Nephron (organoid): ENCODE results near the gene ARMH1.

Experiments used
- H3K27ac Mint-ChIP-seq, 3 experiments: 2 replicates each; pipeline ENCODE4 v1.8.0; 2020; ENCODE audit warnings: mixed read lengths in 3 of 3, mild to moderate bottlenecking in 2 of 3, moderate library complexity in 1 of 3
- H3K27me3 Mint-ChIP-seq: 2 replicates; pipeline ENCODE4 v1.8.0; 2021; ENCODE audit warnings: low read depth, mild to moderate bottlenecking, moderate library complexity, mixed read lengths
- H3K36me3 Mint-ChIP-seq: 2 replicates; pipeline ENCODE4 v1.8.0; 2020; ENCODE audit warnings: low read depth, mixed read lengths
- H3K4me1 Mint-ChIP-seq: 2 replicates; pipeline ENCODE4 v1.8.0; 2020; ENCODE audit warnings: mixed read lengths
- H3K4me3 Mint-ChIP-seq, 3 experiments: 2 replicates each; pipeline ENCODE4 v1.8.0; 2020; ENCODE audit warnings: mild to moderate bottlenecking in 3 of 3, mixed read lengths in 3 of 3, moderate library complexity in 2 of 3
- H3K9me3 Mint-ChIP-seq: 2 replicates; pipeline ENCODE4 v1.8.0; 2020; ENCODE audit warnings: mixed read lengths
- TF ChIP-seq, protein P1 (sequence below), 3 experiments: fragments of 200-600 bp; sonication (generic); IDR thresholded peaks; one replicate each; pipeline ENCODE4 v1.5.0; 2021; ENCODE audit warnings: antibody characterized with exemption in 3 of 3; ENCODE audit not compliant: unreplicated experiment in 3 of 3

ARMH1 gene

DNA sequence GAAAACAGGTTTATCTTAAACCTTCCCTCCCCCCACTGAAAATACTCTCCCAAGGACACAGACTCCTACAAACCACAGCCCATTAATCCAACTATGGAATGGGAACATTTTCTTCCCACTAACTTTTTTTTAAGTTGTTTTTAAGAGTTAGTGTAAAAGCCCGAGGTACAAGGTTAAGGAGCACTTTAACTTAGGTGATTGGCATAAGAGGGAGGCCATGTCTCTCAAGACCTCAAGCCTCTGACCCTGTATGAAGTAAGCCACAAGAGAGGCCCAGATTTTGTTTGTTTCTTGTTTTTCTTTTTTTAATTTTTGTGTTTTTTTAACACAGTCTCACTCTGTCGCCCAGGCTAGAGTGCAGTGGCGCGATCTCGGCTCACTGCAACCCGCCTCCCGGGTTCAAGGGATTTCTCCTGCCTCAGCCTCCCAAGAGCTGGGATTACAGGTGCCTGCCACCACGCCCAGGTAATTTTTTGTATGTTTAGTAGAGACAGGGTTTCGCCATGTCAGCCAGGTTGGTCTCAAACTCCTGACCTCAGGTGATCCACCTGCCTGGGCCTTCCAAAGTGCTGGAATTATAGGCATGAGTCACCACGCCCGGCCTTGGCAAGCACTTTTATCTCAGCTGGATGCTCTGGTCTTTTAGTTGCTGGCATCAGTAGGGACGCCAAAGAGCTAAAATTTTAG lies 14.4 kb downstream of the ARMH1 start:
- no peak overlapping the region for H3K4me3 Mint-ChIP-seq
- H3K27ac Mint-ChIP-seq = no peak overlapping the region
- H3K36me3 Mint-ChIP-seq = peaks cover 5% of the 10 kb centered on the region
- no peaks in the 10 kb centered on the region for H3K4me1 Mint-ChIP-seq
- TF ChIP-seq, protein P1, sequence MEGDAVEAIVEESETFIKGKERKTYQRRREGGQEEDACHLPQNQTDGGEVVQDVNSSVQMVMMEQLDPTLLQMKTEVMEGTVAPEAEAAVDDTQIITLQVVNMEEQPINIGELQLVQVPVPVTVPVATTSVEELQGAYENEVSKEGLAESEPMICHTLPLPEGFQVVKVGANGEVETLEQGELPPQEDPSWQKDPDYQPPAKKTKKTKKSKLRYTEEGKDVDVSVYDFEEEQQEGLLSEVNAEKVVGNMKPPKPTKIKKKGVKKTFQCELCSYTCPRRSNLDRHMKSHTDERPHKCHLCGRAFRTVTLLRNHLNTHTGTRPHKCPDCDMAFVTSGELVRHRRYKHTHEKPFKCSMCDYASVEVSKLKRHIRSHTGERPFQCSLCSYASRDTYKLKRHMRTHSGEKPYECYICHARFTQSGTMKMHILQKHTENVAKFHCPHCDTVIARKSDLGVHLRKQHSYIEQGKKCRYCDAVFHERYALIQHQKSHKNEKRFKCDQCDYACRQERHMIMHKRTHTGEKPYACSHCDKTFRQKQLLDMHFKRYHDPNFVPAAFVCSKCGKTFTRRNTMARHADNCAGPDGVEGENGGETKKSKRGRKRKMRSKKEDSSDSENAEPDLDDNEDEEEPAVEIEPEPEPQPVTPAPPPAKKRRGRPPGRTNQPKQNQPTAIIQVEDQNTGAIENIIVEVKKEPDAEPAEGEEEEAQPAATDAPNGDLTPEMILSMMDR (IDR thresholded peaks at IDR 0.05; ENCODE audit: unreplicated experiment in 3 of 3) = no peak
- H3K9me3 Mint-ChIP-seq = no peaks in the 10 kb centered on the region
- H3K27me3 Mint-ChIP-seq = no peaks in the 10 kb centered on the region

DNA sequence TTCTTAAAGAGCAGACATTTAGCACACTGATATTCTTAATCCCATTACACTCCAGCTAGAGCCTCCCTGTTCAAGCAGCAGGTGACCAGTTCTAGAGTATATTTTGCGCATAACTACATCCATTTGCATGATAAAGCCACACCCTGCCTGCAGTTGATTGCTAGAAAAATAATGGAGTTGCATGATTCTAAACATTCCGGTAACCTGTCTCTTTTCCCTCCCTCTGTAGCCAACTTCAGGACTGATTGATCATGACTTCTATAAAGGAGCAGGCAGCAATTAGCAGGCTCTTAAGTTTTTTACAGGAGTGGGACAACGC lies 14.9 kb downstream of the ARMH1 start:
- peaks cover 5% of the 10 kb centered on the region for H3K36me3 Mint-ChIP-seq
- no peak overlapping the region for H3K4me3 Mint-ChIP-seq
- TF ChIP-seq, protein P1 (IDR thresholded peaks at IDR 0.05; ENCODE audit: unreplicated experiment in 3 of 3) = no peak
- no peak overlapping the region for H3K27ac Mint-ChIP-seq
- no peaks in the 10 kb centered on the region for H3K9me3 Mint-ChIP-seq
- H3K27me3 Mint-ChIP-seq = no peaks in the 10 kb centered on the region
- H3K4me1 Mint-ChIP-seq = no peaks in the 10 kb centered on the region

DNA sequence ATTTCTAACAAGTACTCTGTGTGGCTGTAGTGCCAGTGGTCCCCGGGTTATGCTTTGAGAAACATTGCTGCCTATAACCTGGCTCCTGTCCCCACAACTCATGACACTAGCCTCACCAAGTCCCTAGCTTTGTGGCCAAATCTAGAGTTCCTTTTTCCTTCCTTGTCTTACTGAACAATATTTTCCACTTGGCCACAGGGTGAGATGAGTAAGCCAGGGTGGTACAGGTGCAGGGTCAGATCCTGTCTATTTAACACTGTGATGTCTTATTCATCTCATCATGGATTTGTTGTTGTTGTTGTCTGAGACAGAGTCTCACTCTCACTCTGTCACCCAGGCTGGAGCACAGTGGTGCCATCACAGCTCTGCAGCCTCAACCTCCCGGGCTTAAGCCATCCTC lies 18.6 kb downstream of the ARMH1 start:
- Mint-ChIP-seq H3K9me3 (no peaks in the 10 kb centered on the region), H3K36me3 (peaks cover 5% of the 10 kb centered on the region), H3K4me1 (no peaks in the 10 kb centered on the region), H3K4me3 (no peak overlapping the region), H3K27ac (no peak overlapping the region), H3K27me3 (peaks cover under 1% of the 10 kb centered on the region)
- TF ChIP-seq, protein P1 (IDR thresholded peaks at IDR 0.05; ENCODE audit: unreplicated experiment in 3 of 3) = no peak

DNA sequence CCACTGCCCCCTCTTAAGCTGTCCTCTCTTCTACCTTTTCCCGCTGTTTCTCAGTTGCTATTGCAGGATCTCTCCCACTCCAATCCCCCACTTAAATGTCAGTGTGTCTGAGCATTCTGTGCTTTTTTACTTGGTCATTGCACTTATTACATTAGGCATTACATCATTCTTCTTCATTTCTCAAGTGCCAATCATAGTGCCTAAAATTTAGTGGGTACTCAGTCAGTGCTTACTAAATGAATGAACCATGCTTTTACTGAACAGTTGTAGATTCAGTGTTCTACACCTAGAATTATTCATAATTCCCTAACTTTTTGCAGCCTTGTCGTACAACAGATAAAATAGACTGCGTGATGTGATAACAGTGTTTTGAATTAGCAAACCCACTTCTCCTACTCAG lies 19.4 kb downstream of the ARMH1 start:
- Mint-ChIP-seq H3K36me3 (peaks cover 5% of the 10 kb centered on the region), H3K4me3 (no peak overlapping the region), H3K27ac (no peak overlapping the region), H3K4me1 (no peaks in the 10 kb centered on the region), H3K9me3 (no peaks in the 10 kb centered on the region), H3K27me3 (peaks cover 4% of the 10 kb centered on the region)
- TF ChIP-seq, protein P1 (IDR thresholded peaks at IDR 0.05; ENCODE audit: unreplicated experiment in 3 of 3) = no peak

DNA sequence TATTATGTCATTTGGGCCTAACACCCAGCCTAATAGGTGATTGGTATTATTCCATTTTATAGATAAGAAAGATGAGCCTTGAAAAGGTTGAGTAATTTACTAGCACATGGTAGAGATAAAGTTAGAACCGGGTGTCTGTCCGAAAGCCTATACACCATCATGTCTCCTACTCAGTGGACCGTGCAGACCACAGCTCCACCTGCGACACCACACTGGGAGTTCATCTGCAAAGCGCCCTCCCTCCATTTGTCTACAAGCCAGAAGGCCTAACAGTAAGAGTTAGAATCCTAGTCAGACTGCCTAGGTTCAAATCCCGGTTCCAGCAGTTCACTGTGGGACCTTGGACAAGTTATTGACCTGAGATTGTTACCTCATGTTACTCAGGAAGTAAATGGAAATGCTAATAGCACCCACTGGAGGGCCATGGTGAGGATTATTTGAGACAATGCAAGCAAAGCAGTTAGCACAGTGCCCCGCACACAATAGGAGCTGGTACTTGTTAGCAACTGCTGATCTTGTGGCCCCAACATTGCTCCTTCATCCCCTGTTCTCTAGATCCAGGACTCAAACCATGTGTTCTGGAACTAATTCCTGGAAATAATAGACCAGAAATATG lies 20.5 kb downstream of the ARMH1 start:
- Mint-ChIP-seq H3K4me3 (no peak overlapping the region), H3K9me3 (no peaks in the 10 kb centered on the region), H3K27ac (no peak overlapping the region), H3K36me3 (peaks cover 5% of the 10 kb centered on the region), H3K27me3 (peaks cover 4% of the 10 kb centered on the region), H3K4me1 (no peaks in the 10 kb centered on the region)
- TF ChIP-seq, protein P1 (IDR thresholded peaks at IDR 0.05; ENCODE audit: unreplicated experiment in 3 of 3) = no peak

DNA sequence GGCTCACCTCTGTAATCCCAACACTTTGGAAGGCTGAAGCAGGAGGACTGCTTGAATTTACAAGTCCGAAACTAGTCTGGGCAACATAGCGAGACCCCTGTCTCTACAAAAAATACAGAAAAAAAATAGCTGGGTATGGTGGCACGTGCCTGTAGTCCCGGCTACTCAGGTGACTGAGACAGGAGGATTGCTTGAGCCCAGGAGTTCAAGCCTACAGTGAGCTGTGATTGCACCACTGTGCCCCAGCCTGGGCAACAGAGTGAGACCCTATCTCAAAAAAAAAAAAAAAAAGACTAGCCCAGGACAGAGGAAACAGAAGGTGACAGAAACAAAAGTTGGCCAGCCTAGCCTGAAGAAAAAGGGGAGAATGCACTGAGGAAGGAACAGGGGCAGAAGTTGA lies 21.2 kb downstream of the ARMH1 start:
- H3K4me3 Mint-ChIP-seq = no peak overlapping the region
- peaks cover 5% of the 10 kb centered on the region for H3K36me3 Mint-ChIP-seq
- peaks cover 4% of the 10 kb centered on the region for H3K27me3 Mint-ChIP-seq
- no peaks in the 10 kb centered on the region for H3K9me3 Mint-ChIP-seq
- H3K4me1 Mint-ChIP-seq = no peaks in the 10 kb centered on the region
- H3K27ac Mint-ChIP-seq = no peak overlapping the region
- TF ChIP-seq, protein P1 (IDR thresholded peaks at IDR 0.05; ENCODE audit: unreplicated experiment in 3 of 3) = no peak
